Stimulated activated CD8-positive, alpha-beta memory T cell treated with anti-CD3 and anti-CD28 coated beads, Interleukin-12 subunit alpha, Interleukin-12 subunit beta, amount 100 ng/mL, for 1 hour (primary cell): ENCODE measurements around the gene DUSP6.
"Not testable (repeated sequence)": the region's sequence is repeated elsewhere in the genome, so short reads cannot be mapped to it uniquely, and the experiment has no call there.

Experiments
- DNase-seq: peaks from one replicate; pipeline ENCODE4 v3.0.0-alpha.2; 2020; ENCODE audit warnings: low read depth

The DUSP6 gene

DNA sequence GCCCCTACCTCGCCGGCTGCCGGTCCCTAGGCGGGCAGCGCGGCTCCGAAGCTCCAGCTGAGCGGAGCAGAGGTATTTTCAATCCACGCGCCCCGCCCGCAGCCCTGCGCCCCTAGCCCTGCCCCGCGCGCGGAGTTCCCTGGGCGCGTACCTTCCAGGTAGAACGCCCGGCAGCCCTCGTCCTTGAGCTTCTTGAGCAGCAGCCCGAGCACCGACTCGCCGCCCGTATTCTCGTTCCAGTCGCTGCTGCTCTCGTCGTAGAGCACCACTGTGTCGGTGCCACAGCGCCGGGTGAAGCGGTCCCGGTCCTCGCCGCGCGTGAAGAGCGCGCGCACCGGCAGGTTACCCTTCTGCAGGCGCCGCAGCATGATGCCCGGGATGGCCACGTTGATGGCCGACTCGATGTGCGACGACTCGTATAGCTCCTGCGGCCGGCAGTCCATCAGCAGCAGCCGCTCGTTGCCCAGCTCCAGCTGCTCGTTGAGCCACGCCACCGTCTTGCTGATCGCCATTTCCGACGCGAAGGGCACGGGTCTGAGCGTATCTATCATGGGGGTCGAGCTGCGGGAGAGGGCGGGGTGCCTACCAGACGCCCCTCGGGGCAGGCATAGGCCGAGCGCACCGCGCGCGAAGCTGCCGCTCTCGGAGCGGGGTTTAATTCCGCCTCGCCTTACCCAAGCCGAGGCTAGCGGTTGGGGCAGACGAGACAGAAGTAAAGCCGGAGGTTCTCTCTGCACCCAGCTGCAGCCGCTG, 636 bp downstream of the DUSP6 start:
- no peak for DNase-seq

DNA sequence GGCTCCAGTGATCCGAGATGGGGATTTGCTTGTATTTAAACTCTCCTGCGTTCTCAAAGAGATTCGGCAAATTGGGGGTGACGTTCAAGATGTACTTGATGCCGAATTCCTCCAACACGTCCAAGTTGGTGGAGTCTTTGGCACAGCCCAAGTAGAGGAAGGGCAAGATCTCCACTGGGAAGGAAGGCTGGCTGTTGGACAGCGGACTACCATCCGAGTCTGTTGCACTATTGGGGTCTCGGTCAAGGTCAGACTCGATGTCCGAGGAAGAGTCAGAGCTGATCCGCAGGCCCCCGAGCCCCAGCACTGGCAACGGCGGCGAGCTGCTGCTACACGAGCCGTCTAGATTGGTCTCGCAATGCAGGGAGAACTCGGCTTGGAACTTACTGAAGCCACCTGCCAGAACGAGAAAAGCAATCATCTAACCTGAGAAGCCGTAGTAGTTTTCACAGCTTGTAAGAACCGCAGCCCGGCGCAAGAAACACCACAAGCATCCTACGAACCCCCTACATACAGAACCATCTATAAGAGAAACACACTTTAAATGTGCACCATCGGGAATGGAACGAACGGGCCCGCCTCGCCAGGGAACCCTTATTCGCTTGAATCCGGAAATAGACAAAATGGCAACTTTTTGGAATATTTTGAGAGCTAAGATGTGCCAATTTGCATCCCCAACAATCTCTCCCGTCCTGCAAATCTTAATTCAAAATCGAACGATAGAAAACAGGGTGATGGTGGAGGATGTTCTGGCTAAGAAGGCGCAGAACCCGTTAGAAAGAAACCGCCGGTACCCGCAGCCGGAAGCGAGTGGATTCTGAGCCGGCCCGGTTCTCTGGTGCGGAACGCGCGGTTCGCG, 1.4 kb downstream of the DUSP6 start:
- no peak for DNase-seq

DNA sequence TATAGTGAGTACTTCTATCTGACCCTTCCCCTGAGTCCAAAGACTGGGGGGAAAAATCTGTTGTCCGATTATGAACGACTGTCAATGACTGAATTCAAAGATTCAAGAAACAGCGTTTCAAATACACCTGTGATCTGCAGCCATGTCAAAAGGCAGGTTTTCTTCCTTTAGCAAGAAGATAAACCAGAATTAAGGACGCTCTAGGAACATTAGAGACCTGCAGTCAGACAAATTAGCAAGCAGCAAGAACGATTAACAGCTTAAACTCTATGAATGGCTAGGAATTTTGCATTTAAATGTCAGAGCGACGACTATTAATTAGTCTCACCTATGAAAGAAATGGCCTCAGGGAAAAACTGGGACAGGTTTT, 2.1 kb downstream of the DUSP6 start:
- no peak for DNase-seq

DNA sequence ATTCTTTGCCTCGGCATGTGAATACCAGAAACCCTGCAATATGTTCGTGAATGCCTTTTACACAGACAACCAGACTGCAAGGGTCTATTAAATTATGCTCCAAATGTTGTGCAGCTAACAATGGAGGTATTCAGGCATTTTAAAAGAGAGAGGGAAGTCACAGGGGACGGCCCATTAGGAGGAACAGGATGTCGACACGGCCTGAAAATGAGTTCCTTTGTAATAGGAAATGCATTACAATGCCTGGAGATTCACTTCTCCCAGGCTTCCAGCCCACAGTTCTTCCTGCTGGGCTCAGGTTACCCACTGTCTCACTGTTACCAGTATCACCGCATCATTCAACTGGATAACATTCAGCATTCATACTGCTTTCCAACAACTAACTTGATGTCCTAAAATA, 2.5 kb downstream of the DUSP6 start:
- no peak for DNase-seq

DNA sequence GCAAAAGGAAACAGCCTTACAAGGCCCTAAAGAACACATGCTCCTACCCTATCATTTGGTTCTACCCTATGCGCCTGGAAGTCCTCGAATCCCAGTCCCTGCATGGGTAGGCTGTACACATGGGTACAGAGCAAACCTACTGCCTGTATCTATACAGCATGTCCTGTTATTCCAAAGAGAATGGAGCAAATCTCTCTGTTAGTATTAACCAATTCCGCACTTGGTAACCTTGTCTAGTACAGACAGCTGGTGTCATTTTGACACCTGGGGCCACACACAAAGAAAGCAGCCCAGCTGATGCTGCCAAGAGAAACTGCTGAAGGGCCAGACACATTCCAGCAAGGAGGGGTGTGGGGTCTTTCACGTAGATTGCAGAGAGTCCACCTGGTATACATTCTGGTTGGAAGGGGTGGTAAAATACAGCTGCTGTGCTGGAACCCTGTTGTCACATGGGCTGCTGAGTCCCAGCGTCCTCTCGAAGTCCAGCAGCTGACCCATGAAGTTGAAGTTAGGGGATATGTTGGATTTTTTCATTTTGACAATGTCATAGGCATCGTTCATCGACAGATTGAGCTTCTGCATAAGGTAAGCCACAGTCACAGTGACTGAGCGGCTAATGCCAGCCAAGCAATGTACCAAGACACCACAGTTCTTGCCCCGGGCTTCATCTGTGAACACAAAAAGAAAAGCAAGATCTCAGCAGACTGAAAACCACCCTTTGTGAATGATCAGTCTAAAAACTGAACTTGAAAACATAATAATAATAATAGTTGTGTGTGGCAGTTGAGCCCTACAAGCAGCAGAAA, 3.2 kb downstream of the DUSP6 start:
- DNase-seq = no peak

DNA sequence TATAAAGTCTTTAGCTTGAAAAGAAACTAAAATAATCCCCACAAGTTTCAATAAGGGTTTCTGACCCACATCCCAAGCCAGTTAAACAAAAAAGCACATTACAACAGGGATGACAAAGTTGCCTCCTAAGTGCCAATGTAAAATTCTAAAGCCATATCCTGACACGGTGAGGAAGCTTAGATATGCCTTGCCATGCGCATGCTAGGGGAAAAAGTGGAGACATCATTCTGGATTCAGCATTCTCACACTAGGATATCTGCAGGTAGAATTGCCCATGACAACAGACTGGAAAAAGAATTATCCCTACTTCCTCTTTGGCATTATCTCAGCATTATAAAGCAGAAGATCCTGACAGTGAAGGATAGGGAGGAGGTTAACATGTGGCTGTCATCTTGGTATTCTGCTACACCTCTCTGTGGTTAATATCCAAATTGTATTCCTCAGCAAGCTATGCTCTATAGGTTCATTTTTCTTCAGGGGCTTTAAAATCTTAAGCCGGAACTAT, 4.9 kb downstream of the DUSP6 start:
- no peak for DNase-seq

DNA sequence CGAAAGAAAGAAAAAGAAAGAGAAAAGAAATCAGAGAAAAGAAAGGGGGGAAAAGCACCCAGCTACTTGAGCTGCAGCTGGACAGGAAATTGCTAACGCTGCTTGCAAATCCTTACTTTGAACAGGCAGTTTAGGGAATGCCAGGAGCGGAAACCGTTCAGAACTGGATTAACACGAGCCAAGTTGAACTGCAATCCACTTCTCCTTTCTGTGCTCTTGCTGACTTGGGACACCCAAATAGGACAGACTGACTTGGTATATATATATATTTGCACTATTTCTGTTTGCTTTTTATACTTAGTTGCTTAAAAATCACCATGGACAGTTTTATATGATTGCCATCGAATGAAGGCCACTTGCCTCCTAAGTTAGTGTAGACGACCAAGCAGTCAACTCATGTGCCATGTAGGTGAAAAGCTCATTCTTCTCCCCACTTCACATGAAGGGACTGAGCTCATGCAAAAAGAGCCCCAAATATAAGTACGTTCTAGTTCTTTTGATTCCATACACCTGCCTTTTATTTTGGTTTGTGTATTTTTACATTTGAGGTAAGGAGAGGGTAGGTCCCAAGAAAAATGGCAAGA, 5.5 kb downstream of the DUSP6 start:
- DNase-seq = no peak

DNA sequence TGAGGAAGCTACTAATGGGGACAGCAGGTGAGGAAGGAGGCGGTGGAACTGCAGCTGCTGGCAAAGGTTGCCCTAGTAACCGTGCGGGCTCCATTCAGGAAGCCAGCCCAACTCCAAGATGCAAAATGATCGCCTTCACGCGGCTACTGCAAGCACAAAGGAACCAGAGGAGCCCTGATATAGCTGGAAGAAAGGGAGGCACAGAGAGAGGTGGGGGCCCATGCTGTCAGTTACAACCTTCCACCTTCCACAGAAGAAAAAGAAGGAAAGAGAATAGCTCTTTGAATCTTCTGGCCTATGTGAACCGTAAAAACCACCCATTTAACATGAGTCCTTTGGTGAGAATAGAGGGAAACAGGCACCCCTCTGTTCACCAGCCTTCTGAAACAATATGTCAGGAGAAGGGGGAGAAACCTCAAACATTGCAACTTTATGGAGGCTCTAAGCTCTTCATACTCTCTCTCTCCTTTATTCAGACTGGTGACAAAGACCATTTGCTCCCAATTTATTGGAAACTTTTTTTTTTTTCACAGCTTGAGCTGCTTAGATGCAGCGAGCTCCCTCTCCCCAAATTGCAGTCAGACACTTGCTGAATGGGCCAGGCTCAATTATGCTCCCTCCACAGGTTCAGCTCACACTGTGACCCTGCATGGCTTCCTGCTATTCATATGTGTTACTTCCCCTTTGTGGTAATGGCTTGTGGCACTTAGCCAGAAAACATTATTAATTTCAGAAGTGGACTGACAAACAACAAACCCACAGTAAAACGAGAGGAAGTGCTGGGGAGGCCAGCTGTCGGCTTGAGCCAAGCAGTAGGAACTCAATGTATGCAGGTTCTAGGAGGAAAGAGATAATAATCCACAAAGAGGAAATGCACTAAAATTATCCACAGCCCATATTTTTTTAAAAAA, 6.2 kb downstream of the DUSP6 start:
- DNase-seq = no peak

DNA sequence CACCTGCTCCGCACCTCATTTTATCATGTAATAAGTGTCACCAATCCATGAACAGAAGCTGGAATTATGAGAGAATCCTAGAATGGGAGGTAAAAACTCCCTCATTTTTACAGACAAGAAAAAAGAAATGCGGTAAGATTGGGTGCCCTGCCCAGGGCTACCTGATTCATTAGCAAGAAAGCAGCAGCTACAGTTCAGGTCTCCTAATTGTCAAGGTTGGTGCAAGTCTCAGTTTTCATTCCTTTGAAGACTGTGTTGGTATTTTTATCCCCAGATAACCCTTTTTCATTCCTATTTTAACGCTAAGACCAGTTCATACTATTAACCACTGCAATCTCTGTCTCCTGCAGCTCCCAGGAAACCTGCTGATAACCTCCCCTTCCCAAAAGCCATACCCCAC, 6.9 kb downstream of the DUSP6 start:
- no peak for DNase-seq

DNA sequence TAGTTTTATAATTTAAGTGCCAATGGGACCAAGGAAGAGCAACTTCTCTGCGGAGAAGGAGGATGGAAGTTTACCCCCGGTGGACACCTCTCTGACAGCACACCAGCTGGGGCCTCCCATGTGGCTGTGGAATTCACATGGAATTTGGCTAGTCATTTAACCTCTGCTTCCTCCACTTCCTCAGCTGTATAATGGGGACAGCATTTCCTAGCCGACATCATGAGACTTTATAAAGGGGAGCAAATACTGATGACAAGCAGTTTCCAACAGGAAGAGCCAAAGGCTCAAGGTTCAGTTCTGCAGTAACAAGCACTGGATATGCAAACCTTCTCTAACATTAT, 7.5 kb downstream of the DUSP6 start:
- no peak for DNase-seq

DNA sequence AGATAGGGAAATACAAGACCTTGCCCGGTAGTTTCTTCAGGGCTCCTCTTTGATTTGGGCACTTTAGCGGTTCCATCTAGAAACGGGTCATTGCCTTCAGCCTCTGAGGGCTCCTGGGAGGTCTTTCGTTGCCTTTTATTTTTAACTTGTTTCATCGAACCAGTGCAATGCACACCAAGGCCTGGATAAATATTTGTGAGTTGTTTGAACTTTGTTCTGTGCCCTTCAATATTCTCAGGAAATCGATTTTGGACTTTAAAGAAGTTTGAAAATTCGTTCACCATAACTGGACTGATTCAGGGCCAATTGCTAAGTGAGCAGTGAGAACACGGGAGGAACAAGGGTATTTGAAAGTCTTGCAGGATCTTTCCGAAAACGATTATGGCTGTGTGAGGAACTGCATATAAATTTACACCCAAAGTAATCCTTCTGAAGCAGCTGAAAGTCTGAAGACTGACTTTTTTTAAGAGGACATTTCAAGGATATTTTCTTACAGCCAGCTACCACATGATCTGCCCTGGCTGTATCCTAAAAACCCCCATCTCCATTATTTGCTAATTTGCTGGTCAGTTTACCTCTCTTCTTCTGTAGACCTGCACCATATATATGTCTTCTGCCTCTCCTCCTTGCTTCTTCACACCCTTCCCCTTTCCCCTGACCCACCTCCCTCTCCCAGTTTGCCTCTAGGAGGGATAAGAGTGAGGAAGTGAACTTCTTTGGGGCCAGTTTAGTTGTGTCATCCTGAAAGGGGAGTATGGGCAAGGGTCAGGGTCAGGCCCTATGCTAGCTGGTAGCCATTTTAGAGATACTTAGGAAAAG, 8.0 kb downstream of the DUSP6 start:
- DNase-seq = no peak

DNA sequence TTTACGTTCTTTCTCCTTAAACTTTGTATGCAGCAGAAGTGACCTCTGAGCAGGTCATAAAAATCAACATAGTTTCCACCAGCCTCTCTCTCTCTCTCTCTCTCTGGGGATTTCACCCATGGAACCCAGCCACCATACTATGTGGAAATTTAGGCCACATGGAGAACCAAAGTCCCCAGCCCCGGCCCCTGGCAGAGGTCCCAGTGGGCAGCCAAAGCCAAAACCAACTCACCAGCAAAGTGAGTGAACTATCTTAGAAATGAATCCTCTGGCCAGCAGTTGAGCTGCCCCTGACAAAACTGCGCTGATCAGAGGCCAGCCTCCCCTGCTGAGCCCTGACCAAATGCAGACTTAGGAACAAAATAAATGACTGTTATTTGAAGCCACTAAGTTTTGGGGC, 9.2 kb downstream of the DUSP6 start:
- DNase-seq = no peak

DNA sequence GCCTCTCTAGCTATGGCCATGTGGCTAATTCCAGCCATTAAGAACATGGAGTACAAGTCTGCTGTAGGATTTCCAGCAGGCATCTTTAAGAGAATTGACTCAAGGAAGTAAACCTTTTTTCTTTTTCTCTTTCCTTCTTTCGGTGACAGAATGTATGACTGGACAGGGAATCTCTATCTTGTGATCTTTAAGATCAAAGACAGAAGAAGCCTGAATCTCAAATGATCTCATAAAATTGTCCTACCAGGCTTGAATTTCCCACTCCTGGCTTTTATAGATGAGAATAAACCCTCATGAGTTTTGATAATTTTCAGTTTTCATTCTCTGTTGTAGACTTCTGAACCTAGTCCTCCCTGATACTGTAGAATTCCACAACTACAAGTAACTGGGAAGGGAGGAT, 11.4 kb downstream of the DUSP6 start:
- no peak for DNase-seq

DNA sequence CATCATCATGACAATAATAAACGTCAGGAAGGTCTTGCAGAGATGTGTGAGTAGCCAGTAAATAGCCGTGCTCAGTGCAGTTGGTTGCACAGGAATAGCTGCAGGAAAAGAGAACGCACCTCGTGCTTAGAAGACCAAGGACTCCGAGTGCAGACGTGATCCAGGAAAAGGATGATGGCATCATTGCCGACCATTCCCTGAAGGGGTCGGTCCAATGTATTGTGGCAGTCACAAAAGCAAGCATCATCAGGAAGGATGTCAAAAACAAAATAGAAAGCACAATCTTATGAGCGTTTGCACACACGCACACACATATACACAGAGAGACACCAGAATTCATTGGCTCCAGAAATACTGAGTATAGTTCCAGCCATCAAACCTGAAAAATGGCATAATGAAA, 12.8 kb downstream of the DUSP6 start:
- DNase-seq = no peak

DNA sequence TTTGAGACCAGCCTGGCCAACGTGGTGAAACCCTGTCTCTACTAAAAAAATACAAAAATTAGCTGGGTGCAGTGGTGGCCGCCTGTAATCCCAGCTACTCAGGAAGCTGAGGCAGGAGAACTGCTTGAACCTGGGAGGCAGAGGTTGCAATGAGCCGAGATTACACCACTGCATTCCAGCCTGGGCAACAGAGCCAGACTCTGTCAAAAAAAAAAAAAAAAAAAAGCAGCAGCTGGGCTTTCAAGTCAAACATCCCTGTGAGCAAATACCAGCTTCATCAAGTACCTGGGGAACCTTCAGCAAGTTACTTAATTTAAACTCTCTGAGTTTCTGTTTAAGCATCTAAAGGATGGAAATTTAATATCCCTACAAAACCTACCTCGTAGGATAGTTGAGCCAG, 15.2 kb downstream of the DUSP6 start:
- DNase-seq = not testable (repeated sequence)

DNA sequence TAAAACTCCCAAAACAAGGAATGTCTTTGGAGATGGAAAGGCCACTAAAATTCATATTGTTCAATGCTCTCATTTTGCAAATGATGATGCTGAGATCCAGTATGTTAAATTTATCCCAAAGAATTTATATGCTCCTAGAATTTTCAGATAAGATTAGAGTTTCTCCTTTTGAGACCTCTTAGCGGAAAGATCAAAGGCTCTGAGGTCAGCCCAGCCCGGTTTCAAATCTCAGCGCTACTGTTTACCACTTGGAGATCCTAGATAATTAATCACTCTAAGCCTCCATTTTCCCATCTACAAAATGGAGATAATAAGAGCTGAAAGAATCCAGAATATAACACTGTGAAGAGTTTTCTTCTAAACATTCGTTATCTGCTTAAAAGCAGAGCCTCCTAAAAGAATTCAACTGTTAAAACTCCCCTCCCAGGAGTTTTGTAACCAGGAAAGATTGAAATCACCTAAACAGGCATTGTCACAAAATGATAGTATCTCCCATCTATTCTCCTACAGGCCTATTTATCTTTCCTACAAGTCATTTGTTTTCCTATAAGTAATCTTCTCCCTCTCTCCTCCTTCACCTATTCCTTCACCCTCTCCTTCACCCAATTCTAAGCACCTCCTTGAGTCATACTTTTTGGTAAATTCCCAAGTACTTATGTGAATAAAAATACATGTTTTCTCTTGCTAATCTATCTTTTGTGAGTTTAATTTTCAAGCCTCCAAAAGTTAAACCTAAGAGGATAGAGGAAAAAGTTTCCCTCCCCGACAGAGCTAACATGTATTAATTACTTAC, 16.7 kb downstream of the DUSP6 start:
- no peak for DNase-seq

DNA sequence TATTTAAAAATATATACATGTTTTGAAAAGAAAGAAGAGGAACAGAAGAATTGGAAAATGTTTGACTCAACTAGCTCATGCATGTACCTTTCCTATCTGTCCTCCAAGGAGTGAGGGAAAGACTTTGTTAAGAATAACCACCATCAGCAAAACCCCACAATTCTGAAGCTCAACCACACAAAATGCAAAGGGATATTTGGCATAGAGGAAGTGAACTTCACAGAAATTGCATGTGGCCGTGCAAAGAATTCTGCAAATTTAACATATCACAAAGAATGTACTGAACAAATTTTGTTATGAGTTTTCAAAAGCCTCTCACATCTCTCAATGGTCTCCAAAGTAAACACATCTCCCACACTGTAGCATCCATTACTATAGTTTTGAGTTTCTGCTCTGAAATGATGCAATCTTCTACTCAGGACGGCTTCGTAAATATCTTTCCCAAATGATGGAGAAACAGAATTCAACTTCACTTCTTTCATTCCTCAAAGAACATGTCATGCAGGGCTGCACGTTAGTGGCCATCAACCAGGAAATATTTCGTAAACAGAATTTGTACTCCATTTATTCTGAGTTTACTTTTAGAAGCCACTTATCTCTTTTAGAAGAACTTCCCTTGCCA, 17.6 kb downstream of the DUSP6 start:
- no peak for DNase-seq

DNA sequence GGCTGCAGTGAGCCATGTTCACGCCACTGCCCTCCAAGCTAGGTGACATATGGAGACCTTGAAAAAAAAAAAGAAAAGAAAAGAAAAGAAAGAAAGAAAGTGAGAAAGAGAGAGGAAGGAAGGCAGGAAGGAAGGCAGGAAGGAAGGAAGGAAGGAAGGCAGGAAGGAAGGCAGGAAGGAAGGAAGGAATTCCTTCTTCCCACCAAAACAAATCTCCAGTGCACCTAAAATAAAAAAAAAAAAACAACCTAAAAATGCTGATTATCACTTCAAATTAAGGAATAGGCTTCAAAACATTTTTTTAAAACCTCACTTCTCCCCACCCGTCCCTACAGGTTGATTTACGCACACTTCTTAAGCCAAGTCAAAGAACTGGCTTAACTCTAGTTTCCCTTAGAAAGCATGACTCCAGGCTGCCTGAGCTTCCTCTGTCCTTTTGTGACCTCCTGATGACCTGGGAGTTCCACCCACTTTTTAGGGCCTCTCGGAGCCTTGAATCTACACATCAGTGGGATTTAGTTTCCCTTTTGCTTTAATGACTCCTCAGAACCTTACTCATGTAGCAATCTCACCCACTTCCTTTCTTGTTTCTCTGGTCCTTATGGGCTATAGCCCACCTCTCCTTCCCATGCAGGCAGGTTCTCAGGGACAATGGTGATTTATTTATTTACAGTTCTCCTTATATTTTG, 18.6 kb downstream of the DUSP6 start:
- no peak for DNase-seq
